ENCODE measurements around the gene PEX12.

- TF ChIP-seq POLR2AphosphoS5 (IDR thresholded peaks at IDR 0.05; ENCODE audit: low read depth, low read length): no peak
- no peak for TF ChIP-seq TAF1 (IDR thresholded peaks at IDR 0.05; ENCODE audit: low read depth, low read length)
- TF ChIP-seq POLR2A (IDR thresholded peaks at IDR 0.05; ENCODE audit: low read depth, low read length): no peak
- TF ChIP-seq SPI1 (IDR thresholded peaks at IDR 0.05; ENCODE audit: low read depth, low read length): no peak
- no peak for TF ChIP-seq PAX5 (IDR thresholded peaks at IDR 0.05; ENCODE audit: insufficient read depth, low read length, severe bottlenecking)
- TF ChIP-seq POU2F2 (IDR thresholded peaks at IDR 0.05; ENCODE audit: low read depth, low read length): no peak
Measured at GRCh38 chr17:35543856-35544255, 34.5 kb downstream of the PEX12 start.

All from GM12891 (cell line).